D721Med (cell line): ENCODE data around the gene NCAPG2.

Experiments used
- DNase-seq: peaks from one replicate; pipeline ENCODE4 v3.0.0; 2011; ENCODE audit warnings: low spot score; ENCODE audit not compliant: insufficient read length
- FAIRE-seq: peaks from 2 replicates; lab custom pipeline; 2011; peaks lifted over from hg19 to GRCh38; lab: Jason Lieb, UNC
- CTCF ChIP-seq: IDR thresholded peaks from 2 replicates; pipeline ENCODE4 v1.5.1; 2012; ENCODE audit warnings: mild to moderate bottlenecking, control low read depth; ENCODE audit not compliant: insufficient read depth; ENCODE audit errors: missing control alignments

Gene NCAPG2

GRCh38 chr7:158584407-158584806, 120.2 kb downstream of the NCAPG2 start:
- TF ChIP-seq CTCF: no peak
- DNase-seq (no peak), FAIRE-seq (no peak)

- no peak for TF ChIP-seq CTCF
- no peak for DNase-seq
- FAIRE-seq: no peak
Observed at GRCh38 chr7:158583810-158584209, 120.8 kb downstream of the NCAPG2 start.

GRCh38 chr7:158583143-158583542, 121.5 kb downstream of the NCAPG2 start:
- TF ChIP-seq CTCF: no peak
- FAIRE-seq (no peak), DNase-seq (no peak)

GRCh38 chr7:158582089-158582456, 122.5 kb downstream of the NCAPG2 start:
- FAIRE-seq: no peak
- no peak for TF ChIP-seq CTCF
- DNase-seq: no peak

- no peak for FAIRE-seq
Observed at GRCh38 chr7:158581440-158582088, 123.0 kb downstream of the NCAPG2 start.

More at GRCh38 chr7:158581440-158582088, 123.0 kb downstream of the NCAPG2 start:
- no peak for DNase-seq
- TF ChIP-seq CTCF: no peak
